ENCODE data around the gene LPCAT1. TPM values are rescaled to one million over a fixed set of nuclear protein-coding genes. Genes with fewer than 3 reads are reported as not detected.
A peak's percentile ranks its signal among the peaks of the same experiment; 100 is the strongest.

LPCAT1 gene
- total RNA-seq, 5 donors from 2014 or later (not counting 1 experiment from before 2014, with no cell fraction given): 27.9 to 57.7 (median 50.3) TPM

- peak overlapping the region; percentile 65 to 79 (median 75) for H3K4me3 Mint-ChIP-seq
- ATAC-seq (replicated peaks in 1 of 4) (peak in 1 of 4 experiments; percentile 15), DNase-seq (peak in 1 of 35 experiments; percentile 33)
- H3K27ac Mint-ChIP-seq: peak overlapping the region; percentile 90 to 96
- H3K27me3 ChIP-seq (replicated peaks in 1 of 2; ENCODE audit: control insufficient read depth in 2 of 2, extremely low read depth in 1 of 2, insufficient read depth in 2 of 2, low read length in 1 of 2): no peaks in the 10 kb centered on the region
- peak overlapping the region; percentile 86 for H3K27ac ChIP-seq (ENCODE audit: low read length)
- ChIA-PET POLR2A (interaction anchor here in 1 of 2 donors (0.5 kb wide), 1 partner anchor 17 kb away, joined by 3 read pairs; no protein-coding TSS in a partner anchor), CTCF (interaction anchor here in 1 of 2 donors (0.6 kb wide), 1 partner anchor 20 kb away, joined by 3 read pairs; no protein-coding TSS in a partner anchor)
- H3K4me1 ChIP-seq (ENCODE audit: control insufficient read depth in 1 of 2, extremely low read depth in 1 of 2, insufficient read depth in 2 of 2, low read length in 2 of 2): peaks cover 12 to 13% of the 10 kb centered on the region in 2 experiments
- no peaks in the 10 kb centered on the region for H3K36me3 ChIP-seq (ENCODE audit: control insufficient read depth in 2 of 2, extremely low read depth in 1 of 2, insufficient read depth in 1 of 2, low read length in 1 of 2)
- H3K36me3 Mint-ChIP-seq: no peaks in the 10 kb centered on the region
- H3K4me3 ChIP-seq (ENCODE audit: control insufficient read depth in 1 of 2, extremely low read depth in 1 of 2, low read length in 1 of 2): peak overlapping the region; percentile 25 to 56
- H3K9me3 ChIP-seq: no peaks in the 10 kb centered on the region
- no peaks in the 10 kb centered on the region for H3K27me3 Mint-ChIP-seq
- H3K9me3 Mint-ChIP-seq: no peaks in the 10 kb centered on the region
- 14% methylated on average over 1 of the region's 8 CpGs for WGBS (ENCODE audit: insufficient coverage)
- H3K4me1 Mint-ChIP-seq: peaks cover 27 to 37% (median 27%) of the 10 kb centered on the region in 3 donors
These were observed 13.3 kb upstream of the LPCAT1 start for GRCh38 chr5:1536871-1537602.

GRCh38 chr5:1536322-1536845 is 12.6 kb upstream of the LPCAT1 start:
- Mint-ChIP-seq H3K27ac (peak overlapping the region; percentile 90 to 96), H3K4me1 (peaks cover 27 to 37% (median 27%) of the 10 kb centered on the region in 3 donors), H3K27me3 (no peaks in the 10 kb centered on the region), H3K4me3 (peak overlapping the region; percentile 65 to 79 (median 75)), H3K9me3 (no peaks in the 10 kb centered on the region), H3K36me3 (no peaks in the 10 kb centered on the region)
- ChIA-PET POLR2A (interaction anchor here in 1 of 2 donors (0.5 kb wide), 1 partner anchor 16 kb away, joined by 3 read pairs; no protein-coding TSS in a partner anchor), CTCF (interaction anchor here in 1 of 2 donors (0.6 kb wide), 1 partner anchor 20 kb away, joined by 3 read pairs; no protein-coding TSS in a partner anchor)
- DNase-seq: peak; percentile 38 to 88 (median 64)
- peak overlapping the region; percentile 25 to 56 for H3K4me3 ChIP-seq (ENCODE audit: control insufficient read depth in 1 of 2, extremely low read depth in 1 of 2, low read length in 1 of 2)
- H3K27ac ChIP-seq (ENCODE audit: low read length): peak overlapping the region; percentile 86
- WGBS (ENCODE audit: insufficient coverage): 4% methylated on average over 7 of the region's 8 CpGs
- no peaks in the 10 kb centered on the region for H3K36me3 ChIP-seq (ENCODE audit: control insufficient read depth in 2 of 2, extremely low read depth in 1 of 2, insufficient read depth in 1 of 2, low read length in 1 of 2)
- H3K27me3 ChIP-seq (replicated peaks in 1 of 2; ENCODE audit: control insufficient read depth in 2 of 2, extremely low read depth in 1 of 2, insufficient read depth in 2 of 2, low read length in 1 of 2): no peaks in the 10 kb centered on the region
- no peaks in the 10 kb centered on the region for H3K9me3 ChIP-seq
- ATAC-seq (replicated peaks in 1 of 4): peak; percentile 98 to 99 (median 98)
- H3K4me1 ChIP-seq (ENCODE audit: control insufficient read depth in 1 of 2, extremely low read depth in 1 of 2, insufficient read depth in 2 of 2, low read length in 2 of 2): peaks cover 12 to 13% of the 10 kb centered on the region in 2 experiments

- Mint-ChIP-seq H3K4me1 (peaks cover 27 to 37% (median 27%) of the 10 kb centered on the region in 3 donors), H3K9me3 (no peaks in the 10 kb centered on the region), H3K27ac (peak overlapping the region; percentile 90 to 96), H3K27me3 (no peaks in the 10 kb centered on the region), H3K4me3 (peak overlapping the region; percentile 65 to 79 (median 75)), H3K36me3 (no peaks in the 10 kb centered on the region)
- DNase-seq (peak in 1 of 35 experiments; percentile 43), ATAC-seq (replicated peaks in 1 of 4) (peak in 1 of 4 experiments; percentile 22)
- Histone ChIP-seq H3K9me3 (no peaks in the 10 kb centered on the region), H3K4me1 (ENCODE audit: control insufficient read depth in 1 of 2, extremely low read depth in 1 of 2, insufficient read depth in 2 of 2, low read length in 2 of 2) (peaks cover 12 to 13% of the 10 kb centered on the region in 2 experiments), H3K36me3 (ENCODE audit: control insufficient read depth in 2 of 2, extremely low read depth in 1 of 2, insufficient read depth in 1 of 2, low read length in 1 of 2) (no peaks in the 10 kb centered on the region), H3K27me3 (replicated peaks in 1 of 2; ENCODE audit: control insufficient read depth in 2 of 2, extremely low read depth in 1 of 2, insufficient read depth in 2 of 2, low read length in 1 of 2) (no peaks in the 10 kb centered on the region), H3K27ac (ENCODE audit: low read length) (peak overlapping the region; percentile 86), H3K4me3 (ENCODE audit: control insufficient read depth in 1 of 2, extremely low read depth in 1 of 2, low read length in 1 of 2) (peak overlapping the region; percentile 25 to 56)
- WGBS (ENCODE audit: insufficient coverage): 17% methylated on average over 1 of the region's 3 CpGs
- POLR2A ChIA-PET: no interaction called here
- CTCF ChIA-PET: no interaction called here
These were observed 11.9 kb upstream of the LPCAT1 start for GRCh38 chr5:1535646-1536045.

- Histone ChIP-seq H3K4me3 (ENCODE audit: control insufficient read depth in 1 of 2, extremely low read depth in 1 of 2, low read length in 1 of 2) (no peak overlapping the region), H3K36me3 (ENCODE audit: control insufficient read depth in 2 of 2, extremely low read depth in 1 of 2, insufficient read depth in 1 of 2, low read length in 1 of 2) (no peaks in the 10 kb centered on the region), H3K27ac (ENCODE audit: low read length) (no peak overlapping the region), H3K27me3 (replicated peaks in 1 of 2; ENCODE audit: control insufficient read depth in 2 of 2, extremely low read depth in 1 of 2, insufficient read depth in 2 of 2, low read length in 1 of 2) (no peaks in the 10 kb centered on the region), H3K9me3 (no peaks in the 10 kb centered on the region), H3K4me1 (ENCODE audit: control insufficient read depth in 1 of 2, extremely low read depth in 1 of 2, insufficient read depth in 2 of 2, low read length in 2 of 2) (peaks cover 10 to 12% of the 10 kb centered on the region in 2 experiments)
- WGBS (ENCODE audit: insufficient coverage): no CpG with 5 or more reads among the region's 1 CpG
- peaks cover 24 to 30% (median 27%) of the 10 kb centered on the region in 3 donors for H3K4me1 Mint-ChIP-seq
- CTCF ChIA-PET: interaction anchor here in 1 of 2 donors (0.6 kb wide), 1 partner anchor 264 kb away, joined by 3 read pairs; no protein-coding TSS in a partner anchor
- DNase-seq (no peak), ATAC-seq (replicated peaks in 1 of 4) (no peak)
- H3K27me3 Mint-ChIP-seq: no peaks in the 10 kb centered on the region
- no peak overlapping the region for H3K4me3 Mint-ChIP-seq
- no peaks in the 10 kb centered on the region for H3K9me3 Mint-ChIP-seq
- POLR2A ChIA-PET: no interaction called here
- no peak overlapping the region for H3K27ac Mint-ChIP-seq
- H3K36me3 Mint-ChIP-seq: no peaks in the 10 kb centered on the region
These were observed 8.6 kb upstream of the LPCAT1 start for GRCh38 chr5:1532384-1532783.

GRCh38 chr5:1529498-1529897 is 5.7 kb upstream of the LPCAT1 start:
- no peaks in the 10 kb centered on the region for H3K27me3 Mint-ChIP-seq
- H3K4me3 Mint-ChIP-seq: no peak overlapping the region
- DNase-seq (peak in 1 of 35 experiments; percentile 1), ATAC-seq (replicated peaks in 1 of 4) (no peak)
- Histone ChIP-seq H3K27ac (ENCODE audit: low read length) (no peak overlapping the region), H3K36me3 (ENCODE audit: control insufficient read depth in 2 of 2, extremely low read depth in 1 of 2, insufficient read depth in 1 of 2, low read length in 1 of 2) (no peaks in the 10 kb centered on the region), H3K4me1 (ENCODE audit: control insufficient read depth in 1 of 2, extremely low read depth in 1 of 2, insufficient read depth in 2 of 2, low read length in 2 of 2) (peaks cover 0 to 7% of the 10 kb centered on the region in 2 experiments), H3K4me3 (ENCODE audit: control insufficient read depth in 1 of 2, extremely low read depth in 1 of 2, low read length in 1 of 2) (no peak overlapping the region), H3K9me3 (no peaks in the 10 kb centered on the region), H3K27me3 (replicated peaks in 1 of 2; ENCODE audit: control insufficient read depth in 2 of 2, extremely low read depth in 1 of 2, insufficient read depth in 2 of 2, low read length in 1 of 2) (no peaks in the 10 kb centered on the region)
- no peaks in the 10 kb centered on the region for H3K9me3 Mint-ChIP-seq
- H3K4me1 Mint-ChIP-seq: peaks cover 0 to 5% (median 0%) of the 10 kb centered on the region in 3 donors
- H3K36me3 Mint-ChIP-seq: no peaks in the 10 kb centered on the region
- CTCF ChIA-PET: no interaction called here
- no CpG with 5 or more reads among the region's 3 CpGs for WGBS (ENCODE audit: insufficient coverage)
- no peak overlapping the region for H3K27ac Mint-ChIP-seq
- POLR2A ChIA-PET: no interaction called here

- CTCF ChIA-PET: interaction anchor here in 1 of 2 donors (0.6 kb wide), 1 partner anchor 534 kb away, joined by 3 read pairs; no protein-coding TSS in a partner anchor
- Histone ChIP-seq H3K9me3 (no peaks in the 10 kb centered on the region), H3K27ac (ENCODE audit: low read length) (no peak overlapping the region), H3K27me3 (replicated peaks in 1 of 2; ENCODE audit: control insufficient read depth in 2 of 2, extremely low read depth in 1 of 2, insufficient read depth in 2 of 2, low read length in 1 of 2) (no peaks in the 10 kb centered on the region), H3K36me3 (ENCODE audit: control insufficient read depth in 2 of 2, extremely low read depth in 1 of 2, insufficient read depth in 1 of 2, low read length in 1 of 2) (no peaks in the 10 kb centered on the region), H3K4me3 (ENCODE audit: control insufficient read depth in 1 of 2, extremely low read depth in 1 of 2, low read length in 1 of 2) (no peak overlapping the region), H3K4me1 (ENCODE audit: control insufficient read depth in 1 of 2, extremely low read depth in 1 of 2, insufficient read depth in 2 of 2, low read length in 2 of 2) (peaks cover 0 to 14% of the 10 kb centered on the region in 2 experiments)
- Mint-ChIP-seq H3K36me3 (no peaks in the 10 kb centered on the region), H3K27me3 (no peaks in the 10 kb centered on the region), H3K9me3 (no peaks in the 10 kb centered on the region), H3K4me3 (no peak overlapping the region), H3K27ac (no peak overlapping the region), H3K4me1 (peaks cover 2 to 4% (median 4%) of the 10 kb centered on the region in 3 donors)
- peak in 1 of 35 experiments; percentile 1 for DNase-seq
- POLR2A ChIA-PET: no interaction called here
- WGBS (ENCODE audit: insufficient coverage): 100% methylated on average over 1 of the region's 12 CpGs
- no peak for ATAC-seq (replicated peaks in 1 of 4)
These were observed 3.9 kb upstream of the LPCAT1 start for GRCh38 chr5:1527533-1528205.

All from T-cell (primary cell).